Hematopoietic multipotent progenitor cell treated with erythropoietin and hydrocortisone succinate and interleukin-3 and kit ligand, for 15 days (in vitro differentiated cells): ENCODE data around the gene LIPJ.

Experiments
- DNase-seq: peaks from one replicate; pipeline ENCODE4 v3.0.0-alpha.2; 2015; ENCODE audit warnings: low spot score

Gene LIPJ

DNA sequence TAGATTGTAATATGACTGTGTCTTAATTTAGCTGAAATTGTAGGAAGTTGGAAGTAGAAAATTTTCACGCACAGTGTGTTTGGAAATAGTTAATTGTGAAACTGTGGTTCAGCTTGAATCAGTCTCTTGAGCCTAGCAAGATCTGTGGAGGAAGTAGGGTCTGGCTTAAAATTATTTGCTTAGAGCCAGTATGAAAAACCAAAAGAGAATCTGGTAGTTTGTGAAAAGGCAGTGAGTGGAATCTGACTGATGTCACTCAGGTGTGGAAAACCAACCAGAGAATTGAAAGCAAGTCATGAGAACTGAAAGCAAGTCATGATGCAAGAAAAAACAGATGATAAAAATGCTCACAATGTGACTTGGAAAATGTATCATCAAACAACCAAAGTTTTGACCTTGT is 11.5 kb downstream of the LIPJ start:
- DNase-seq = no peak

DNA sequence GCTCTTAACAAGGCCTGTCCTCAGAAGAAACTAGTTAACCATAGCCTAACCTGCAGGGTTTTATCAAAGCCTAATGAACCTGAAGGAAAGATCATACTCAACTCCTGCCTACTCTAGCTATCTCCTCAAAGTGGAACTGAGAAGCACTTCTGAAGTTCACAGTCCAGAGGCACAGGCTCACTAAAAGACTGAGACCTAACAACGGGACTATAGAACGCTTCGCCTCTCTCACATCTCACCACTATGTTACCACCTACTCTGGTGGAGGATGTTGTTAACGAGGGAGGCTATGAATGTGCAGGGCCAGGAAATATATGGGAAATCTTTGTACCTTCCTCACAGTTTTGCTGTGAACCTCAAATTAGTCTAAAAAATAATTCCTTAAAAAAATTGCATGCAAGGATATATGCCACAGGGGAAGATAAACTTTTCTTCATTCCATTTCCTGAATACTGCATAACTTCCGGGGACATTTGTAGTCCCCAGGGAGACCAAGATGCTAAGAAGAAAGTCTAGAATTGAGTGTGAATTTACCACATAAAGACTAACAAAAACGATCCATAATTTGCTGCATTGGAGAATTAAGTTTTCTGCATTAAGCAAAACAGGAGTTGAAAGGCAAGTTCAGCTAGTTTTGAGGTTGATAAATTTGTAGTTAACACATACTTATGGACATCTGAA is 21.6 kb downstream of the LIPJ start:
- no peak for DNase-seq

DNA sequence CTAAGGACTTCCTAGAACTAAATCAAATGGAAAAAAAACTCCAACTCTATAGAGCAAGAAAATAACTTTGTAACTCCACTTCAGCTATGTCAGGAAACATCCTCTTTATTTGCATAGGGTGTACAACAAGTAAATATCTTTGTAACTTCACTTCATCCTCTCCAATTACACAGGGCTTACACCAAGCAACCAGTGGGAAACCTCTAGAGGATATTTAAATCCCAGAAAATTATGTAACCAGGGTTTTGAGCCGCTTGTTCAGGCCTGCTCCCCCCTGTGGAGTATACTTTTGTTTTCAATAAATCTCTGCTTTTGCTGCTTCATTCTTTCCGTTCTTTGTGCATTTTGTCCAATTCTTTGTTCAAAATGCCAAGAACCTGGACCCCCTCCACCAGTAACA is 22.2 kb downstream of the LIPJ start:
- DNase-seq = no peak

DNA sequence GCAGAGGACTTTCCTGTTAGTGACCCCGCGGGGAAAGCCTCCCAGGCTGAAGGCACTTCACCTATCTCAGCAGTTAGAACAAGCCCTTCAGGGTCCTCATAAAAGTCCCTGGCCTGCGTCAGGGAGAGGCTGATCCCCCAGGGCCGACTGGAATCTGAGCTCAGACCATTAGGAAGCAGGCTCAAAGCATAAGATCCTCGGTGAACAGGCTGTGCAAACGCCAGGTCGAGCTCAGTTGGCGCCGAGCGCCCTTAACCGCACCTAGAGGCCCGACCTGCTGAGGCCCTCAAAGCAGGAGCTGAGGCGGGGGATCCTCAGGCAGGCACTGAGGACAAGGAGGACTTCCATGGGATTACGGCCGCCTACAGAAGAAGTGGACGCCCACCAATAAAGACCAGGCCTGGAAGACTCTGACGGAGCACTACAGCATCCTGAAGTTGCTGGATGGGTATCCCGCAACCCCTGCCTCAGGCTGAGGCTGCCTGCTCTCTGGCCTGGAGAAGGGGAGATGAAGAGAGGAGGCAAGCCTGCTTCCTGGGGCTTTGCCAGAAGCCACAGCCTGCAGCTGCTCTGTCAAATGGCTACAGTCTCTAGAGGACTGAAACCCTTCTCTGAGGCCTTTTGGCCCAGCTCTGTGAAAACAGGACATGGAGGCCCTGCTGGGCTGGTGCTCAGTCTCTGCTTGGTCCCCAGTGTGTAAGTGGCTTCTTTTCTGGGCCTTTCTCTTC is 29.9 kb downstream of the LIPJ start:
- no peak for DNase-seq

DNA sequence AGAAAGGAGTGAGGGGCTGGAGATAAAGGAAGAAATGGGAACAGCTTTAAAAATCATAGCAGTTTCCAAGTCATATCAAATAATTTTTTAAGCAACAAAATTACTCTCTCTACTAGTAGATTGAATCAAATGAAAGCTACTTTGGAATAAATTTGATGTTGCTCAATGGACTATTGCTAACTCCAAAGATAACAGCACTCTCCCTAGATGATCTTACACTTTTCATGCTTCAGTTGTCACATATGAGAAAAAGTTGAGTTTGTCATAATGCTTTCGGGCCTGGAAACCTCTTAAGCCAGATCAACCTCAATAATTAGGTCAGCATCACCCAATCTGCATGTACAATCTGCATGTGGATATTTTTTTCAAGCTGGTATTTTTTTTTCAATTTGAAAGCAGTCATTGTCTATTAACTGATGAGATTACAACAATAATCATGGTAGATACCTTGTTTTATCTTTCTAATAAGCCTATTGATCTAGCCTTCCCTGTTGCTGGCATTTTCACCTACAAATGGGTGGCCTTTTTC is 31.3 kb downstream of the LIPJ start:
- DNase-seq = no peak

DNA sequence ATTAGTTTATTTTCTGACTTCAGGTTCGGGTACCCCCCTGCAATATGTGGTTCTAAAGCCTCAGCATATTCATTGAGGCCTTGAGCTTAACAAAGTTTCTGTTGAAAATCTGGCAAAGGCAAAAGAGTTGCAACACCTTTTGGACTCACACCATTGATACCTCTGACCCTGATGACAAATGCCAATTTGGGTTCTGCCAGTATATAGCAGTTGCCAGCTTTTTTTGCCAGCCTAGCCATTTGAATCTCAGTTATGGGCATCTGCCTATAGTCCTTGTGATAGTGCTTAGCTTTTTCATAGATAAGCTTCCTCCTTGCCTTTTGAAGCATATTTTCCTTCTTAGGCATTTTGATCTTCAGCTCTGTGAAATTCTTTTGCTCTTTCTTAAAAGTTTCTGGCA is 31.9 kb downstream of the LIPJ start:
- no peak for DNase-seq

DNA sequence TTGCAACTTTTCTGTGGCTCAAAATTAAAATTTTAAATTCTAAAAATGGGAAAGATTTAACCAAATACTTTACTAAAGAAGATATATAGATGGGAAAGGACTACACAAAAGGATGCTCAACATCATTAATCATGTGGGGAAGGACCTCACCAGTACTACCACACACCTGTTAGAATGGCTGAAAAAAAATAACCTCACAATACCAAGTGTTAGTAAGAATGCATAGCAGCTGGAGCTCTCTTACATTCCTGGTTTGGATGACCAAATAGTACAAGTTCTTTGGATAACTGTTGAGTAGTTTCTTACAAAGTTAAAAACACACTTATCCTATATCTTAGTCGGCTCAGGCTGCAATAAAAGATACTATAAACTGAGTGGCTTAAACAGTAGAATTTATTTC is 33.9 kb downstream of the LIPJ start:
- no peak for DNase-seq

DNA sequence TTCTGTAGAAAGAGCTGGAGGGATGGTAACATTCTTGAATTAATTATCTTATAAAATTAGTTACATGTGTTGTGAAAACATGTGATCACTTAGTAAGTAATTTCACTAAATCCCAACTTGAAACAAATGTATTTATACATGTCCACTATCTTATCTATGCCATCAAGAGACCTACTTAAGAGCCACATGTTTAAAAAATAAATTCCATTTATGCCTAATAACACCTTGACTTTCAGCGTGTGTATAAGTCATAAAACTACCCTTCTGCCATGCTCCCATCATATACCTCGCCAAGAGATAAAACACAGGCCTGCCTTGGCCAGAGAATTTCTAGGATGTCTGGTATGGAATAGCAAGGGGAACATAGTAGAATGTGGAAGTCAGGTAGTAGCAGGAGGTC is 37.3 kb downstream of the LIPJ start:
- DNase-seq = no peak

DNA sequence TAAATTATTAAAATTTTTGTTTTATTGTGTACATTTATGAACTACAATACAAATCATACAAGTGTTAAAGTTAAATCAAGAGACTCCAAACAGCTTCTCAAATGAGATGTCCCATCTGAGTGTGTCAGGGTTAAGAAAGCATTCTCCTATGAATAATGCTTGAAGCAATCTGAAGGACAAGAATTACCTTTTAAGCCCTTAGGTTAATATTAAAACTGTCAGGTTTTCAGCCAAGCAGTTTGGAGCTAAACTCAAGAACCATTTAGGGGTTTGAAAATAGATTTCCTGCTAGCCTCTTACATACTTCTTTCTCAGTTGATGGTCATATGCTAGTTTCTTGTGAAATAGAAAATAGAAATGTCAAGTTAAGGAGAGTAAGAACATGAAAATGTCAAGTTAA is 38.3 kb downstream of the LIPJ start:
- no peak for DNase-seq

DNA sequence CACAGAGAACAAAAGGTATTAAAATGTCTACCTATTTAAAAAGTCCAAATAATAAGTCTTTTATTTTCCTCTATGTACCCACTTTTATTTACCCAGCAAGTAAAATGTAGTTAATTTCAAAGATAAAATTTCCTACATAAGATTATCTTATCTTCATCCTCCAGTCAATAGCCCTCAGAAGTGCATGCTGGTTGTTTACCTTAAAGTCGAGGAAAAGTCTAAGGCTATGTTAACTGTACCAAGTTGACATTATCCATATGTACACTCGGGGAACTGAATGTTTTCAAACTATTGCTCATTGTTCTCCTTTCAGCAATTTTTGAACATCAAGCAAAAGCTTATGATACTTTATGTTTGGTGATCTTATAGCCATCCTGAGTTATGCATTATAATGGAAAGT is 53.6 kb downstream of the LIPJ start:
- DNase-seq = no peak

DNA sequence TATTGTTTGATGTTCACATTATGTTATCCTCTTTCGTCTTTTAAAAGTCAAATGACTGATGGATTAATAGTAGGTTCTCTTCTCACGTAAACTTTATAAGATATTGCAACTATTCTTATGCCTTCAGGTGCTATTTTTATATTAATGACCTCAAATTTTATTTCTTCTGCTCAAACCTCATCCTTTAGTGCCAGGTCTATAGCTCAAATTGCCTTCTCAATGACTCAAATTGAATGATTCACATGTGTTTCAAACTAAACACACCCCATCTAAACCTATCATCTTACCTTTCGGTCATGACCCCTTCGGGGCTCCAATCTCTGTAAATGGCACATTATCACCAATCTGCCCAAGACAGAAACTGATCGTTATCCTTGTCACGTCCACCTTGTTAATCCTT is 55.6 kb downstream of the LIPJ start:
- DNase-seq = no peak

DNA sequence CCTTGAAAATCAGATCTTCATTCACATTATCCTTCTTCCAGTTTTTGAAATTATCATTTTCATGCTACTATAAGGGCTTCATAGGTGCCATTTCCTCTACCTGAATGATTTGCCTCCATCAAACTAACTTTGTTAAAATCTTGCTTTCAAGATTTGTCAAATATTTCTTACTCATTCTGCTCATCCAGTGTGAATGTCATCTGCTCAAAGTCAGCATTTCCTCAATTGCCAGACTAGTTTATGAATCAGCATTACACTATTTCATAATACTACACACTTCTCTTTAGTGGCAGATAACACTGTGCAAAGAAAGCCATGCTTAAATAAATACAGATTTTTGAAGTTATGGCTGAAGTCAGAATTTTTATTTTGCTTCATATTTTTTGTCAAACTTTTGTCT is 56.4 kb downstream of the LIPJ start:
- no peak for DNase-seq

DNA sequence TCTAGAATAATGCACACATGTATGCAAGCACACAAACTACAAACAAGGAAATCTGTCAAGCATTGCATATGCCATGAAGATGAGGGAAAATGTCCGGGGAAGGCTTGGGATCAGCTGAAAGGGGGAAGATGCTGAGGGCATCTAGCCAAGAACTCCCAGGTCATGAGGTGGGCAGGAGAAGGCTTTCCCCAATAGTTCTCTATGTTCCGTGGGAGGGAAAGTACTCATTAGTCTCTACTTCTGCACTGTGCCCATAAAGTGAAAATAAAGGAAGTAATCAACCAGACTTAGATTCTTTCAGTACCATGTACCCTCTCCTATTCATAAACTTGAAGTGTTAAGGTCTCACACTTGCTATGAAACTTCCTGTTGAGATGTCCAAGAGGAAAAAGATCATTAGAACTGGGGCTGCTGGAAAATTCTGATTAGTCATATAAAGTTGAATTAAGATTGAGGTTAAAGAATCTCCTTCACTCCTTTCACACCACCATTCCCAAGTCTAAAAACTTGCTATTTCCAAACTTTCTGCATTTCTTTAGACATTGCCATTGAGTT is 60.6 kb downstream of the LIPJ start:
- no peak for DNase-seq

DNA sequence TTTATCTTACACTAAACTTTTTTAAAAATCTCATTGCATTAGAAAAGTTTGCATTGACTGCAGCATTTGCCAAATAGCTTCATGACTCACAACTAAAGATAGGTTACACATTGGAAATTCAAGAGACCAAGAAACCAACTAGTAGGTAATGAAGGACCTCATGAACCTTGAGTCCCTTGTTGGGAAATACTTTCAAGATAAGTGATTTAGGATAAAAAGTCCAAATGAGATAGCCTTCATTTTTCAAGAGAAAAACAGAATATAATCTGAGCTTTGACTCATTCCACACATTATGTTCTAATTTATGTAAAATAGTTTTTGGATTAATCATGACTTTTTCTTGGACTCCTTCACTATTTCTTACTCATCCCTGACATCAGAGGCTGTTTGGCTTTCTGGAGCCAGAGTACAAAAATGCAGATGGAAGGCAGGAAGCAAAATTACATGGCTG is 64.6 kb downstream of the LIPJ start:
- DNase-seq = no peak

DNA sequence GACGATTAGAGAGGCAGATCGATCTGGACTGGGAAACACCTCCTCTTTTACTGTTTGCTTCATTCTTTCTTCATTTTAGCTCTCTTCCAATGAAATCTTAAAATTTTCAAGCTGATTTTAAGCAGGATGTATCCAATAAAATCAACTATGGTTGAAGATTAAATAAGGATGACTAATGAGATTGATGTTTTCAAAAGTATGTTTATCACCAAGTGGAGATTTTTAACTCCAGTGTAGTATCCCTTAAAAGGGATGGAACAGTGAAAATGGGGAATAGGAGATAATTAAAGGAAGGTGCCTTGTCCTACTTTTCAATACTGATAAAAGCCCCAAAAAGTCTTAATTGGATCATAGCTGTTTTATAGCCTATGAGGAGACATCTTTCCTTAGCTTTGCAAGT is 66.1 kb downstream of the LIPJ start:
- no peak for DNase-seq
